Neural progenitor cell (in vitro differentiated cells): ENCODE data around the gene TPPP.

Experiments
- EZH2 ChIP-seq: fragments of 200-600 bp; sonication (generic); IDR thresholded peaks from 2 replicates; pipeline ENCODE4 v1.6.1; 2017; ENCODE audit warnings: antibody characterized with exemption, mild to moderate bottlenecking, moderate library complexity
- EZH2phosphoT487 ChIP-seq: fragments of 200-600 bp; sonication (generic); IDR thresholded peaks from 2 replicates; pipeline ENCODE4 v1.6.1; 2017; ENCODE audit warnings: antibody characterized with exemption
- TF ChIP-seq, protein P1 (sequence below): fragments of 200-600 bp; sonication (generic); IDR thresholded peaks from 2 replicates; pipeline ENCODE4 v1.5.1; 2017; ENCODE audit warnings: antibody characterized with exemption, mild to moderate bottlenecking

DNA sequence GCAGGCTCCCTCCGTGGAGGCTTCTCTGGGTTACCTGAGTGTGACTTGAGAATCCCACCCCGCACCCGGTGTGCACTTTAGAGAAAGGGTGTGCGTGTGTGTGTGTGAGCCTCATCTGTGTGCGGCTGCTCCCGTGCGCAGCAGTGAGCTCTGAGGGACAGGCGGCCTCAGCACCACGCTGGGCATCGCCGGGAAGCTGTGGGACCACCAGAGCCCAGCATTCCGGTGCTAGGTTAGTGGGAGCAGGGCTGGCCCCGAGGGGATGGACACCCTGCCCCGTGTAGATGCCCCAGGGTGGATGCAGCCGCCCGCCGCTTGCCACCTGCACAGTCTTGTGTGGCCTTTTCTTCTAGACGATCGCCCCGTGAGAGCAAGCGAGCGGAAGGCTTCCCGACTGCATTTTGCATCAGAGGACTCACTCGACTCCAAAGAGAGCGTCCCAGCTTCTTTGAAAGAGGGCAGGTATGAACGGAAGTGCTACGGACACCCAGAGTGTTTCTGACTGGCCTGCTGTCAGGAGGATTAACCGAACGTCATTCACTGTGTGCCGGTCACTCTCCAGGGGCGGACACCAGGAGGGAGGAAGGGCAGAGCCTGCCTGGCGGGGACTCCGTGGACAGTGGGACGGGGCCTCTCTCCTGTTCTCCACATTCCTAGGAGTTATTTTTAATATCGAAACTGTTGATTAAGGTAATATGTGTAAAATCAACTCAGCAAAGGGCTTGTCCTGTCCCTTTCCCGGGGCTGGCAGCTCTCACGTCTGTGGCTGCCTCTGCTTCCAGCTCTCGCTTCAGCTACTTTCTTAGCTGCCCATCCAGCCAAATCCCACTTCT lies 68.8 kb downstream of the TPPP start:
- TF ChIP-seq, protein P1, sequence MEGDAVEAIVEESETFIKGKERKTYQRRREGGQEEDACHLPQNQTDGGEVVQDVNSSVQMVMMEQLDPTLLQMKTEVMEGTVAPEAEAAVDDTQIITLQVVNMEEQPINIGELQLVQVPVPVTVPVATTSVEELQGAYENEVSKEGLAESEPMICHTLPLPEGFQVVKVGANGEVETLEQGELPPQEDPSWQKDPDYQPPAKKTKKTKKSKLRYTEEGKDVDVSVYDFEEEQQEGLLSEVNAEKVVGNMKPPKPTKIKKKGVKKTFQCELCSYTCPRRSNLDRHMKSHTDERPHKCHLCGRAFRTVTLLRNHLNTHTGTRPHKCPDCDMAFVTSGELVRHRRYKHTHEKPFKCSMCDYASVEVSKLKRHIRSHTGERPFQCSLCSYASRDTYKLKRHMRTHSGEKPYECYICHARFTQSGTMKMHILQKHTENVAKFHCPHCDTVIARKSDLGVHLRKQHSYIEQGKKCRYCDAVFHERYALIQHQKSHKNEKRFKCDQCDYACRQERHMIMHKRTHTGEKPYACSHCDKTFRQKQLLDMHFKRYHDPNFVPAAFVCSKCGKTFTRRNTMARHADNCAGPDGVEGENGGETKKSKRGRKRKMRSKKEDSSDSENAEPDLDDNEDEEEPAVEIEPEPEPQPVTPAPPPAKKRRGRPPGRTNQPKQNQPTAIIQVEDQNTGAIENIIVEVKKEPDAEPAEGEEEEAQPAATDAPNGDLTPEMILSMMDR: no peak
- TF ChIP-seq EZH2: no peak
- no peak for TF ChIP-seq EZH2phosphoT487
